ENCODE results near the gene ARHGAP26. TPM values are rescaled to one million over a fixed set of nuclear protein-coding genes. Genes with fewer than 3 reads are reported as not detected.

ARHGAP26 gene
- total and polyA plus RNA-seq, 2 donors (not counting 3 experiments of a cell fraction or from before 2014, with no cell fraction given): 3.1 to 16.2 TPM

GRCh38 chr5:143268388-143268787 lies 498.2 kb downstream of the ARHGAP26 start:
- no peak overlapping the region for H3K4me3 ChIP-seq (replicated peaks in 1 of 3; ENCODE audit: insufficient read depth in 1 of 3, low read depth in 1 of 3, low read length in 3 of 3)
- FAIRE-seq (no peak), DNase-seq (ENCODE audit: low read depth, low spot score) (no peak)
- H2AFZ ChIP-seq (ENCODE audit: low read depth, low read length): no peak overlapping the region
- H3K4me2 ChIP-seq (ENCODE audit: insufficient read depth, low read length): no peak overlapping the region
- no peaks in the 10 kb centered on the region for H3K79me2 ChIP-seq (ENCODE audit: control insufficient read depth, insufficient read depth, low read length)
- H3K9ac ChIP-seq (replicated peaks; ENCODE audit: extremely low read depth, insufficient read depth, low read length): no peak overlapping the region
- no peaks in the 10 kb centered on the region for H3K9me3 ChIP-seq (replicated peaks; ENCODE audit: control insufficient read depth, insufficient read depth, low read length)
- intact Hi-C loops (cut with micrococcal nuclease): loop anchor here (5.0 kb wide), 1 partner anchor 44 kb away; no protein-coding TSS in a partner anchor
- ChIA-PET CTCF (no interaction called here), POLR2A (no interaction called here)
- H3K27ac ChIP-seq (ENCODE audit: insufficient read depth, low read depth, low read length): no peak overlapping the region
- H3K9me1 ChIP-seq (replicated peaks; ENCODE audit: control insufficient read depth, extremely low read depth, insufficient read depth, low read length): no peaks in the 10 kb centered on the region
- dilution Hi-C loops (cut with MboI; ENCODE audit: extremely low pct_ligation_motif_present, low sequenced_read_pairs): no loop called here
- H3K4me1 ChIP-seq (ENCODE audit: control insufficient read depth, extremely low read depth, insufficient read depth, low read length): no peaks in the 10 kb centered on the region
- no peak for TF ChIP-seq FOS (IDR thresholded peaks at IDR 0.05; ENCODE audit: borderline replicate concordance, insufficient read depth, low read length)
- no peak for TF ChIP-seq JUN (IDR thresholded peaks at IDR 0.05; ENCODE audit: borderline replicate concordance, insufficient read depth, insufficient read length, low read depth)
- no peak for TF ChIP-seq CTCF (IDR thresholded peaks at IDR 0.05; ENCODE audit: extremely low read depth in 1 of 2, insufficient read depth in 1 of 2, low read depth in 1 of 2, low read length in 2 of 2)
- no peak for TF ChIP-seq POLR2AphosphoS5 (IDR thresholded peaks at IDR 0.05; ENCODE audit: insufficient read depth, low read depth, low read length)
- TF ChIP-seq POLR2A (IDR thresholded peaks at IDR 0.05; ENCODE audit: low read depth, low read length): no peak
- TF ChIP-seq EZH2 (IDR thresholded peaks at IDR 0.05; ENCODE audit: borderline replicate concordance, low read depth, low read length, severe bottlenecking): no peak
- TF ChIP-seq GATA2 (IDR thresholded peaks at IDR 0.05; ENCODE audit: insufficient read depth, insufficient read length, low read depth, low read length): no peak
- TF ChIP-seq MAX (IDR thresholded peaks at IDR 0.05; ENCODE audit: insufficient read depth, insufficient read length): no peak
- TF ChIP-seq MYC (IDR thresholded peaks at IDR 0.05; ENCODE audit: low read depth, low read length): no peak
- no peaks in the 10 kb centered on the region for H3K27me3 ChIP-seq (ENCODE audit: control insufficient read depth in 2 of 2, insufficient read depth in 2 of 2, low read length in 2 of 2)
- H4K20me1 ChIP-seq (replicated peaks; ENCODE audit: control insufficient read depth, extremely low read depth, insufficient read depth, low read length): no peaks in the 10 kb centered on the region
- H3K36me3 ChIP-seq (ENCODE audit: control insufficient read depth in 2 of 2, extremely low read depth in 1 of 2, insufficient read depth in 2 of 2, low read length in 2 of 2): no peaks in the 10 kb centered on the region
- BruUV-seq (replicated peaks): no TSS peak
